Omental fat pad (tissue), 4 donors: ENCODE results near the gene RNF2. TPM values are rescaled to one million over a fixed set of nuclear protein-coding genes. Genes with fewer than 3 reads are reported as not detected.

Experiments
- ATAC-seq: fragments of 150-250 bp; one replicate; pipeline ENCODE4 v1.9.1; 2016; ENCODE audit warnings: mild to moderate bottlenecking, moderate library complexity; ENCODE audit not compliant: low FRiP score
- DNase-seq: peaks from one replicate; pipeline ENCODE4 v3.0.0-alpha.2; 2019; ENCODE audit warnings: low spot score
- total RNA-seq, 4 donors: library from RNA; depleted of rRNA; stranded (reverse); fragments of >200 nt; gene quantifications; one replicate each; pipeline ENCODE4 v1.1.0, GENCODE V29; 2016
- TF ChIP-seq, protein P1 (sequence below), 3 donors: fragments of 450-650 bp; IDR thresholded peaks; one replicate each; pipeline ENCODE4 v1.5.1; 2016 to 2017; ENCODE audit warnings: antibody characterized with exemption in 3 of 3, mild to moderate bottlenecking in 3 of 3, moderate library complexity in 2 of 3

RNF2 gene
- total RNA-seq, 4 donors from 2014 or later = 15.9 to 27.6 (median 18.3) TPM

DNA sequence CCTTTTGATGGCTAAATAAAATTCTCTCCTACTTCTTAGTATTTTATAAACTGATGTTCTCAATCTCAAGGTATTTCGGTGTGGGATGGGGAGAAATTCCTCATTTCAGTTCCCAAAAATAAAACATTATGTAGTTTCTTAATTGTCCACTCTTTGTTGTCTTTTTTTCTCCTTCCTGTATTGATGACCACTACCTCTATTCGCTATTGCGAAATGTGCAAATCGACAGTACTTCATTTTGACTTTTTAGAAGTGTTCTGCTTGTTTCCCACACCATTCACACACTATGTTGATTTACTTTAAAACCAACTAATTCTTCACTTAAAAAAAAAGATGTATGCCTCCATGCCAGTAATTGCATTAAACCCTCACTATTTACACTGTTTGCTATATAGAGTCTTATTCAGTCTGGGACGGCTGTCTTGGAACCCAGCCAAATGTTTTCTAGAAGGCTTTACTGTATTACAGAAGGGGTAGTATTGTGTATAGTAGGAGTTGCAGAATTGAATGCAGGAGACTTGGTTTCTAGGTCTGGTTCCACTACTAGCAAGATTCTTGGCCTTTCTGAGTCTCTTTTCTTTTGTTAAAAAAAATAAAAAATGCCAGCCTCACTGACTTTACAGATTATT lies 5.6 kb downstream of the RNF2 start:
- ATAC-seq (no peak), DNase-seq (no peak)
- TF ChIP-seq, protein P1, sequence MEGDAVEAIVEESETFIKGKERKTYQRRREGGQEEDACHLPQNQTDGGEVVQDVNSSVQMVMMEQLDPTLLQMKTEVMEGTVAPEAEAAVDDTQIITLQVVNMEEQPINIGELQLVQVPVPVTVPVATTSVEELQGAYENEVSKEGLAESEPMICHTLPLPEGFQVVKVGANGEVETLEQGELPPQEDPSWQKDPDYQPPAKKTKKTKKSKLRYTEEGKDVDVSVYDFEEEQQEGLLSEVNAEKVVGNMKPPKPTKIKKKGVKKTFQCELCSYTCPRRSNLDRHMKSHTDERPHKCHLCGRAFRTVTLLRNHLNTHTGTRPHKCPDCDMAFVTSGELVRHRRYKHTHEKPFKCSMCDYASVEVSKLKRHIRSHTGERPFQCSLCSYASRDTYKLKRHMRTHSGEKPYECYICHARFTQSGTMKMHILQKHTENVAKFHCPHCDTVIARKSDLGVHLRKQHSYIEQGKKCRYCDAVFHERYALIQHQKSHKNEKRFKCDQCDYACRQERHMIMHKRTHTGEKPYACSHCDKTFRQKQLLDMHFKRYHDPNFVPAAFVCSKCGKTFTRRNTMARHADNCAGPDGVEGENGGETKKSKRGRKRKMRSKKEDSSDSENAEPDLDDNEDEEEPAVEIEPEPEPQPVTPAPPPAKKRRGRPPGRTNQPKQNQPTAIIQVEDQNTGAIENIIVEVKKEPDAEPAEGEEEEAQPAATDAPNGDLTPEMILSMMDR (IDR thresholded peaks at IDR 0.05) = no peak

DNA sequence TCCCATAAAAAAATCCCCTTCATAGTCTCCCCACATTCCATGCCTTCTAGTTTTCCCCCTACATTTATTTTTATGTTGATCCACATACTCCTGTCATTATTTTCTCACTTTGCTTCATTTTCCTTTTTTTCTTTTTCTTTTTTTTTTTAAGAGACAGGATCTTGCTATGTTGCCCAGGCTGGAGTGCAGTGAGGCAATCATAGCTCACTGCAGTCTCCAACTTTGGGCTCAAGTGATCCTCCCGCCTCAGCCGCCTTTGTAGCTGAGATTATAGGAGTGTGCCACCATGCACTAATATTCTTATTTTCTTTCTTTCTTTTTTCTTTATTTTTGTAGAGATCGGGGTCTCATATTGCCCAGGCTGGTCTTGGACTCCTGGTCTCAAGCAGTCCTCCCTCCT lies 7.8 kb downstream of the RNF2 start:
- TF ChIP-seq, protein P1 (IDR thresholded peaks at IDR 0.05) = no peak
- DNase-seq (no peak), ATAC-seq (no peak)

- TF ChIP-seq, protein P1 (IDR thresholded peaks at IDR 0.05) = no peak
- DNase-seq (no peak), ATAC-seq (no peak)
Observed at GRCh38 chr1:185054365-185055060, 9.2 kb downstream of the RNF2 start.

DNA sequence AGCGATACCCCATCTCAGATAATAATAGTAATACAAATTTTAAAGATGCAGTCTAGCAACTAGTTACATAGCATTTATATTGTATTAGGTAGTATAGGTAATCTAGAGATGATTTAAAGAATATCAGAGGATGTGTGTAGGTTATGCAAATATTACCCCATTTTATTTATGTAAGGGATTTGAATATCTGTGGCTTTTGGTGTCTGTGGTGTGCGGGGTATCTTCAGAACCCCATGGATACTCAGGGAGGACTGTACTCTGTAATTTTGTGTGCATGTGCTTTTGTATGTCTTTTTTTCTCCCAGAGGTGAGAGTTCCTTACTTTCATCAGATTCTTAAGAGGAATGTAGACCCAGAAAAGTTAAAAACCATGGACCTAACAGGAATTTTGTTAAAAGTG lies 12.8 kb downstream of the RNF2 start:
- ATAC-seq (no peak), DNase-seq (no peak)
- TF ChIP-seq, protein P1 (IDR thresholded peaks at IDR 0.05) = no peak

DNA sequence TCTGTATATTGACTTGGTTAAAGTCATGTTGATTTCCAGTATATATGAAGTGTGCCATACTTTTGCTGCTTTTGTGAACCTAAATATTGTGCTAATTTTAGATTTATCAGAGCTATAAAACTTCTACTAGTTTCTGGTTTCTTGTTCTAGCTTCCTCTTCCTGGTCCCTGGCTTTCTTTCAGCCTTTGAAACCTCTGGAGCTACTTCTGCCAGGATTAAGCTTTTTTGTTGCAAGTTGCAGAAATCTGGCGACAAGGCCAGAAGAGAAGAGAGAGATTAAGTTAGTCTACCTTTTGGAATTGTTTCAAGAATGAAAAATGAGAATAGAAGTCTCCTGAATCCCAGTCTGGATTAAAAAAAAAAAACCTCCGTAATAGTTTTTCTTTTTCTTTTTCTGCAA lies 13.5 kb downstream of the RNF2 start:
- TF ChIP-seq, protein P1 (IDR thresholded peaks at IDR 0.05) = no peak
- no peak for ATAC-seq
- DNase-seq = no peak

GRCh38 chr1:185059950-185060571 lies 14.7 kb downstream of the RNF2 start:
- ATAC-seq (no peak), DNase-seq (no peak)
- TF ChIP-seq, protein P1 (IDR thresholded peaks at IDR 0.05) = no peak
